Testis (tissue), 3 donors: Measurements from ENCODE around the gene CNGB1. TPM values are rescaled to one million over a fixed set of nuclear protein-coding genes. Genes with fewer than 3 reads are reported as not detected.

Source experiments
- DNase-seq: peaks from one replicate; pipeline ENCODE4 v3.0.0-alpha.2; 2019
- H3K27ac ChIP-seq, 2 donors: fragments of 200-600 bp; sonication (generic); one replicate each; pipeline ENCODE4 v1.5.1; 2019
- H3K27me3 ChIP-seq: fragments of 200-600 bp; sonication (generic); one replicate; pipeline ENCODE4 v1.5.1; 2019
- H3K36me3 ChIP-seq: fragments of 200-600 bp; sonication (generic); one replicate; pipeline ENCODE4 v1.5.1; 2017; ENCODE audit warnings: low read depth; ENCODE audit errors: missing control alignments
- H3K4me1 ChIP-seq: fragments of 200-600 bp; sonication (generic); one replicate; pipeline ENCODE4 v1.5.1; 2019
- H3K4me3 ChIP-seq, 2 donors: fragments of 200-600 bp; sonication (generic); one replicate each; pipeline ENCODE4 v1.5.1; 2017 to 2019
- H3K9me3 ChIP-seq: fragments of 200-600 bp; sonication (generic); one replicate; pipeline ENCODE4 v1.5.1; 2017
- POLR2A ChIP-seq: fragments of 450-650 bp; IDR thresholded peaks from one replicate; pipeline ENCODE4 v1.6.1; 2017; ENCODE audit warnings: antibody characterized with exemption, mild to moderate bottlenecking, moderate library complexity
- WGBS, 2 donors: methylation state at CpG; one replicate each; pipeline ENCODE4 v1.1.5; 2018; 5-methylcytosine and 5-hydroxymethylcytosine counted together
- intact Hi-C: fragments of 100-400 bp; cut with DNase I; formaldehyde crosslinking; loops from one replicate; pipeline ENCODE4 v1.15.1; 2023; ENCODE audit warnings: low total_unique reads
- polyA plus RNA-seq: library from polyadenylated mRNA; stranded (reverse); fragments of 350-450 nt; fragmentation: Illumina TruSeq; extraction: RNeasy Lipid Tissue Mini Kit (QIAGEN cat#74804); gene quantifications from one replicate; pipeline ENCODE4 v1.2.3, GENCODE V29; 2014; ENCODE audit warnings: low read depth, low replicate concordance; ENCODE audit not compliant: insufficient read depth
- total RNA-seq, 2 donors: library from RNA; depleted of rRNA; stranded (reverse); fragments of >200 nt; gene quantifications; one replicate each; pipeline ENCODE4 v1.2.3, GENCODE V29; 2016
- TF ChIP-seq, protein P1 (sequence below), 3 experiments: fragments of 450-650 bp in 2 of 3; fragments of 200-600 bp in 1 of 3; sonication (generic) in 1 of 3; IDR thresholded peaks; one replicate each; pipeline ENCODE4 v1.5.1; 2016 to 2019; ENCODE audit warnings: antibody characterized with exemption in 3 of 3, mild to moderate bottlenecking in 2 of 3, moderate library complexity in 1 of 3

Gene CNGB1
- total and polyA plus RNA-seq, 3 donors from 2014 or later: 0.76 to 1.2 (median 0.87) TPM

DNA sequence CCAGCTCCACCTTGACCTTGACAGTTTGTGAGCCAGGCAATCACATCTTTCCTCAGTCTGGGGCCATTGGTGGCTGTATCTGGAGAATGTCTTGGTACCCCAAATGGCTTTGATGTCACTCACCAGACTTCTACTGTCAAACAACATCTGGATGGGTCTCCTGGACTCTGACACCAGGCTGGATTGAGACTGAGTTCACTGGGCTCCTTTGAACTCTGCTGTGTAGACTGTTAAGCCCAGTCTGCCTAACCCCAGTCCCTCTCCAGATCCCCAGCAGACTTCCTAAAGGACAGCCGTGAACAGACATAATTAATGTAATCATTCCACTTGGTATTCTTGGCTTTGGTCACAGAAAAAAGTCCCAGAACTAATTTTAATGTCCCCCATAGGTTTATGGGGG is 84.5 kb downstream of the CNGB1 start:
- Histone ChIP-seq H3K4me1 (peaks cover 11% of the 10 kb centered on the region), H3K27me3 (no peaks in the 10 kb centered on the region), H3K4me3 (no peak overlapping the region), H3K9me3 (no peaks in the 10 kb centered on the region), H3K27ac (no peak overlapping the region), H3K36me3 (no peaks in the 10 kb centered on the region)
- DNase-seq: no peak
- no peak for TF ChIP-seq POLR2A
- TF ChIP-seq, protein P1, sequence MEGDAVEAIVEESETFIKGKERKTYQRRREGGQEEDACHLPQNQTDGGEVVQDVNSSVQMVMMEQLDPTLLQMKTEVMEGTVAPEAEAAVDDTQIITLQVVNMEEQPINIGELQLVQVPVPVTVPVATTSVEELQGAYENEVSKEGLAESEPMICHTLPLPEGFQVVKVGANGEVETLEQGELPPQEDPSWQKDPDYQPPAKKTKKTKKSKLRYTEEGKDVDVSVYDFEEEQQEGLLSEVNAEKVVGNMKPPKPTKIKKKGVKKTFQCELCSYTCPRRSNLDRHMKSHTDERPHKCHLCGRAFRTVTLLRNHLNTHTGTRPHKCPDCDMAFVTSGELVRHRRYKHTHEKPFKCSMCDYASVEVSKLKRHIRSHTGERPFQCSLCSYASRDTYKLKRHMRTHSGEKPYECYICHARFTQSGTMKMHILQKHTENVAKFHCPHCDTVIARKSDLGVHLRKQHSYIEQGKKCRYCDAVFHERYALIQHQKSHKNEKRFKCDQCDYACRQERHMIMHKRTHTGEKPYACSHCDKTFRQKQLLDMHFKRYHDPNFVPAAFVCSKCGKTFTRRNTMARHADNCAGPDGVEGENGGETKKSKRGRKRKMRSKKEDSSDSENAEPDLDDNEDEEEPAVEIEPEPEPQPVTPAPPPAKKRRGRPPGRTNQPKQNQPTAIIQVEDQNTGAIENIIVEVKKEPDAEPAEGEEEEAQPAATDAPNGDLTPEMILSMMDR (IDR thresholded peaks at IDR 0.05): no peak
- 96 to 100% methylated on average over 1 of the region's 1 CpG for WGBS, 2 donors
- intact Hi-C loops: no loop called here

DNA sequence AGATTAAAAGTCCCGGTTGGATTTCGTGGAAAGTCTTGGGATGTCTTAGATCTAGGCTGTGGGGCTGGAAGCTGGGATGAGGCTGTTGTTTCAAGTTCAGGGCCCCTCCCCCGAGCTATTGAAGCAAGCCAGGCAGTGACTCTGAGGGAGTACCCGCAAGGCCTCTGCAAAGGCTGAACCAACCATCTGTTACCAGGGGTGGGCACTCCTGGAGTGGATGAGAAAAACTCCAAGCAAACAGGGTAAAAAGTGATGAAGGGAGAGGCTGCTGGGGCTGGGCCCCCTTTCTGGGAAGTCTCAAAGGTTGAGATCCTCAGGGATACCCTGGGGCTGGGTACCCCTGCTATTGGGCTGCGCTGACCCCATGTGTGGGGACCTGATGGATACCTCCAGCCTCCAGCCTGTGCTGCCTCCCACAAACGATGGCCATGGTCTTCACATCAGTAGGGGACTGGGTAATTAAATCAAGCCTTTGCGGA is 86.2 kb downstream of the CNGB1 start:
- H3K4me3 ChIP-seq: no peak overlapping the region
- TF ChIP-seq, protein P1 (IDR thresholded peaks at IDR 0.05): no peak
- no peak for TF ChIP-seq POLR2A
- no peaks in the 10 kb centered on the region for H3K27me3 ChIP-seq
- H3K4me1 ChIP-seq: peaks cover 4% of the 10 kb centered on the region
- intact Hi-C loops: no loop called here
- no peak overlapping the region for H3K27ac ChIP-seq
- no peak for DNase-seq
- WGBS, 2 donors: 35 to 45% methylated on average over 6 to 7 of the region's 7 CpGs
- no peaks in the 10 kb centered on the region for H3K9me3 ChIP-seq
- no peaks in the 10 kb centered on the region for H3K36me3 ChIP-seq

DNA sequence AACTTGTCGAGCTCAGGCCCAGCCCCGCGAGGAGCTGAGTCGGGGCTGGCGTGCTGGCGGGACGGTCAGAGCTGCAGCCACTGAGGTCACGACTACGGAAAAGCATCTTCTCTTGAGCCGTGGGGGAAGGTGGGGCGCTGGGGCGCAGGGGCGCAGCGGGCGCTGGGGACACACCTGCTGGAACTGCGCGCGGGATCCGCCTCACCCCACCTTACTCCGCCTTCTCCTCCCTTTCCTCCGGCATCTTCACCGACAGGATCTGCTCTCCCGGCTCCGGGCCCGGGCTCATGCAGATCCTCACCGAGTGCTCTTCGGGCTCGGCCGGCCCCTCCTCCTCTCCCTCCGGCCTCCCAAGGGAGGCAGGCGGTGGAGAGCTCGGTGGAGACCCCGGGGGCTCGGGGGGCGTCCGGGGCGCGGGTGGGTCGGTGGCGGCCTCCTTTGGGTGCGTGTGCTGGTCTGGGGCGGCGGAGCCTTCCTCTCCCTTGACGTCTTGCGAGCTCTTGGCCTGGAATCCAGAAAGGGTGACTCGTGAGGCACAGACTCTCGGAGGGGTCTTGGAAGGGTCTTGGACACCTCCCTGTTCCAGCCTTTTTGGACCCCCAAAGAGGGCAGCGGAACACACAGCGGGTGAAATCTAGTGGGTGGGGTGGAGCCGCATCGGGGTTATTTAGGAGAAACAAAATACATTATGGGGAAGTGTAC is 86.8 kb downstream of the CNGB1 start:
- intact Hi-C loops: no loop called here
- 15 to 26% methylated on average over 9 to 45 of the region's 51 CpGs for WGBS, 2 donors
- Histone ChIP-seq H3K9me3 (no peaks in the 10 kb centered on the region), H3K27ac (no peak overlapping the region), H3K4me3 (peak overlapping the region; percentile 0 to 34), H3K36me3 (no peaks in the 10 kb centered on the region), H3K4me1 (peaks cover 4% of the 10 kb centered on the region), H3K27me3 (no peaks in the 10 kb centered on the region)
- no peak for DNase-seq
- TF ChIP-seq, protein P1 (IDR thresholded peaks at IDR 0.05): no peak
- TF ChIP-seq POLR2A: no peak

DNA sequence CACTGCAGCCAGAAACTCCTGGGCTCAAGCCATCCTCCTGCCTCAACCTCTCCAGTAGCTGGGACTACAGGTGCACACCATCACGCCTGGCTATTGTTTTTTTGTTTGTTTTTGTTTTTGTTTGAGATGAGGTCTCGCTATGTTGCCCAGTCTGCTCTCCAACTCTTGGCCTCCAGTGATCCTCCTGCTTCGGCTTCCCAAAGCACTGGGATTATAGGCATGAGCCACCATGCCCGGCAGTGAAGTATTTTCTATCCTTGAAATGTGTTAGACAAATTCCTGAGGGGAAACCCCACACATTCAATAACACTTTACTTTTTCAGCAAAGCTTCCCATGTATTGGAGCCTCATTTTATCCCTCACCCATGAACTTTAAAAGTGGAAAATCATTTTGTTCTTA is 87.4 kb downstream of the CNGB1 start:
- intact Hi-C loops: no loop called here
- Histone ChIP-seq H3K9me3 (no peaks in the 10 kb centered on the region), H3K36me3 (no peaks in the 10 kb centered on the region), H3K27me3 (no peaks in the 10 kb centered on the region), H3K4me3 (no peak overlapping the region), H3K4me1 (peaks cover 4% of the 10 kb centered on the region), H3K27ac (no peak overlapping the region)
- 58 to 63% methylated on average over 4 of the region's 4 CpGs for WGBS, 2 donors
- TF ChIP-seq POLR2A: no peak
- no peak for DNase-seq

DNA sequence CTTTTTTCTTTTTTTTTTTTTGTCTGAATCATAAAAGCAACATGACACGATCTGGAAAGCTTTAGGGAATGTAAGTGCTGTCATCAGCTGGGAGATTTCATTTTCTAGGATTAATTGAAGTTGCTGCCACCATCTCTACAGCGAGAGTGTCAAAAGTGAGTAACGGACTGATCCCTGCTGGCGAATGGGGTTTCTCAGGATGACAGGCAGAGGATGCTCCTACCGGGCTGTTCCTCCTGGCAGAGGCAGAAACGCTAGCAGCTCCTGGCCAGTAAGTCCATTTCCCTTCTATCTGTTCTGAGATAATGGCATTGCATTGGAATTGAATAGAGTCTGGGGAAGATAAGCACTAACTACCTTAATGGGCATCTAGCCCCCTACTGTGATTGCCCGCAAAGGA is 88.1 kb downstream of the CNGB1 start:
- TF ChIP-seq, protein P1 (IDR thresholded peaks at IDR 0.05): no peak
- Histone ChIP-seq H3K4me3 (no peak overlapping the region), H3K27me3 (no peaks in the 10 kb centered on the region), H3K9me3 (no peaks in the 10 kb centered on the region), H3K36me3 (no peaks in the 10 kb centered on the region), H3K4me1 (peaks cover 4% of the 10 kb centered on the region), H3K27ac (no peak overlapping the region)
- intact Hi-C loops: no loop called here
- no peak for DNase-seq
- 62 to 67% methylated on average over 7 of the region's 7 CpGs for WGBS, 2 donors
